WERI-Rb-1 (cell line): Measurements from ENCODE around the gene ZNF180.
A peak's percentile ranks its signal among the peaks of the same experiment; 100 is the strongest.

Experiments
- DNase-seq: peaks from one replicate; pipeline ENCODE4 v3.0.0-alpha.2; 2020
- H3K27ac ChIP-seq: fragments of 250-450 bp; sonication (Bioruptor Pico); 2 replicates; pipeline ENCODE4 v1.5.1; 2020; ENCODE audit warnings: mild to moderate bottlenecking, moderate library complexity
- H3K27me3 ChIP-seq: fragments of 250-450 bp; sonication (Bioruptor Pico); 2 replicates; pipeline ENCODE4 v1.5.1; 2021; ENCODE audit warnings: mild to moderate bottlenecking, low read depth, moderate library complexity; ENCODE audit not compliant: insufficient read depth, severe bottlenecking
- H3K36me3 ChIP-seq: fragments of 250-450 bp; sonication (Bioruptor Pico); 2 replicates; pipeline ENCODE4 v1.5.1; 2020; ENCODE audit warnings: mild to moderate bottlenecking, moderate library complexity
- H3K4me3 ChIP-seq: 2 replicates; pipeline ENCODE4 v1.5.1; 2011; ENCODE audit warnings: low read depth, mild to moderate bottlenecking, control low read depth, low read length
- H3K9me3 ChIP-seq: fragments of 250-450 bp; sonication (Bioruptor Pico); 2 replicates; pipeline ENCODE4 v1.5.1; 2021; ENCODE audit warnings: mild to moderate bottlenecking, moderate library complexity; ENCODE audit not compliant: severe bottlenecking
- TF ChIP-seq, protein P1 (sequence below): IDR thresholded peaks from 2 replicates; pipeline ENCODE4 v1.5.1; 2011; ENCODE audit warnings: low read depth, mild to moderate bottlenecking, control low read depth, inconsistent platforms, low read length

Gene ZNF180

GRCh38 chr19:44451687-44452086 is 48.6 kb downstream of the ZNF180 start:
- no peak overlapping the region for H3K4me3 ChIP-seq
- no peak overlapping the region for H3K27ac ChIP-seq
- no peak for DNase-seq
- peaks cover 10% of the 10 kb centered on the region for H3K27me3 ChIP-seq
- no peaks in the 10 kb centered on the region; the same call in 1 of the 2 replicates for H3K36me3 ChIP-seq
- H3K9me3 ChIP-seq = peaks cover 43% of the 10 kb centered on the region
- TF ChIP-seq, protein P1, sequence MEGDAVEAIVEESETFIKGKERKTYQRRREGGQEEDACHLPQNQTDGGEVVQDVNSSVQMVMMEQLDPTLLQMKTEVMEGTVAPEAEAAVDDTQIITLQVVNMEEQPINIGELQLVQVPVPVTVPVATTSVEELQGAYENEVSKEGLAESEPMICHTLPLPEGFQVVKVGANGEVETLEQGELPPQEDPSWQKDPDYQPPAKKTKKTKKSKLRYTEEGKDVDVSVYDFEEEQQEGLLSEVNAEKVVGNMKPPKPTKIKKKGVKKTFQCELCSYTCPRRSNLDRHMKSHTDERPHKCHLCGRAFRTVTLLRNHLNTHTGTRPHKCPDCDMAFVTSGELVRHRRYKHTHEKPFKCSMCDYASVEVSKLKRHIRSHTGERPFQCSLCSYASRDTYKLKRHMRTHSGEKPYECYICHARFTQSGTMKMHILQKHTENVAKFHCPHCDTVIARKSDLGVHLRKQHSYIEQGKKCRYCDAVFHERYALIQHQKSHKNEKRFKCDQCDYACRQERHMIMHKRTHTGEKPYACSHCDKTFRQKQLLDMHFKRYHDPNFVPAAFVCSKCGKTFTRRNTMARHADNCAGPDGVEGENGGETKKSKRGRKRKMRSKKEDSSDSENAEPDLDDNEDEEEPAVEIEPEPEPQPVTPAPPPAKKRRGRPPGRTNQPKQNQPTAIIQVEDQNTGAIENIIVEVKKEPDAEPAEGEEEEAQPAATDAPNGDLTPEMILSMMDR = no peak

GRCh38 chr19:44447916-44448674 is 52.2 kb downstream of the ZNF180 start, which contains the start of gene ZNF229:
Gene ZNF229 (minus strand): TSS chr19:44448472. CDS start chr19:44442847, 5,625 bp downstream.
- H3K9me3 ChIP-seq = peaks cover 39% of the 10 kb centered on the region
- peak within 1 kb of the TSS; percentile 62 for H3K27ac ChIP-seq
- peak; percentile 94 for DNase-seq
- peak within 1 kb of the TSS; percentile 60 for H3K4me3 ChIP-seq
- no peaks in the 10 kb centered on the region; the same call in none of the 2 replicates for H3K36me3 ChIP-seq
- TF ChIP-seq, protein P1 = no peak
- peaks cover 10% of the 10 kb centered on the region for H3K27me3 ChIP-seq

- H3K36me3 ChIP-seq = peaks cover 15% of the 10 kb centered on the region
- peaks cover 6% of the 10 kb centered on the region for H3K9me3 ChIP-seq
- TF ChIP-seq, protein P1 = no peak
- peak overlapping the region; percentile 63 for H3K27ac ChIP-seq
- H3K4me3 ChIP-seq = no peak overlapping the region
- no peaks in the 10 kb centered on the region for H3K27me3 ChIP-seq
- peak; percentile 75 for DNase-seq
Observed at GRCh38 chr19:44438441-44438840, 61.9 kb downstream of the ZNF180 start.

GRCh38 chr19:44435441-44435840 is 64.9 kb downstream of the ZNF180 start:
- peaks cover 6% of the 10 kb centered on the region for H3K9me3 ChIP-seq
- H3K4me3 ChIP-seq = no peak overlapping the region
- DNase-seq = no peak
- no peaks in the 10 kb centered on the region for H3K27me3 ChIP-seq
- no peak overlapping the region for H3K27ac ChIP-seq
- H3K36me3 ChIP-seq = peaks cover 16% of the 10 kb centered on the region
- TF ChIP-seq, protein P1 = no peak

- H3K9me3 ChIP-seq = peaks cover 2% of the 10 kb centered on the region
- H3K27ac ChIP-seq = no peak overlapping the region
- no peak for DNase-seq
- H3K36me3 ChIP-seq = peaks cover 30% of the 10 kb centered on the region
- H3K4me3 ChIP-seq = no peak overlapping the region
- no peaks in the 10 kb centered on the region for H3K27me3 ChIP-seq
- TF ChIP-seq, protein P1 = no peak
Observed at GRCh38 chr19:44430956-44431355, 69.4 kb downstream of the ZNF180 start.
